Measurements from ENCODE around the gene LGALS7. TPM values are rescaled to one million over a fixed set of nuclear protein-coding genes. Genes with fewer than 3 reads are reported as not detected.

The LGALS7 gene
- total and polyA plus RNA-seq, 10 of the 15 experiments (the other 5 are each of a cell fraction or from before 2014, with no cell fraction given), result 0.19 TPM; not detected in 9

DNA sequence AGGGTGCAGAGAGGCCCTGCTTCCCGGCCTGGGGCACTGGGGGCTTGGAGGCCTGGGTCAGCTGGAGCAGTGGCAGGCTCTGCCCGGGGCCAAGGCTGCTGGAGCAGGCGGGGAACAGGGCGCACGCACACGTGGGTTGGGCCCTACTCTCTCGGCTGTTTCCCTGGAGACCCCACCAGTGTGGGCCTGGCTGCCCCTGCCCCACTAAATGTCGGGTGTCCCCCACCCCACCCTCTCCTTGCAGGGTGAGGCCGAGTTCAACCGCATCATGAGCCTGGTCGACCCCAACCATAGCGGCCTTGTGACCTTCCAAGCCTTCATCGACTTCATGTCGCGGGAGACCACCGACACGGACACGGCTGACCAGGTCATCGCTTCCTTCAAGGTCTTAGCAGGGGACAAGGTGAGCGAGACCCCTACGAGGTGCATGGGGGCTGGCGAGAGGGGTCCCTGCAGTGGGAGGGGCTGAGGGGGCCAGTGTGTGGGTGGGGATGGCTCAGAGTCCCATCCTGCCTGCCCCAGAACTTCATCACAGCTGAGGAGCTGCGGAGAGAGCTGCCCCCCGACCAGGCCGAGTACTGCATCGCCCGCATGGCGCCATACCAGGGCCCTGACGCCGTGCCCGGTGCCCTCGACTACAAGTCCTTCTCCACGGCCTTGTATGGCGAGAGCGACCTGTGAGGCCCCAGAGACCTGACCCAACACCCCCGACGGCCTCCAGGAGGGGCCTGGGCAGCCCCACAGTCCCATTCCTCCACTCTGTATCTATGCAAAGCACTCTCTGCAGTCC, 44.4 kb downstream of the LGALS7 start:
- no peak overlapping the region for H3K4me2 ChIP-seq (ENCODE audit: control insufficient read depth, insufficient read depth)
- no peaks in the 10 kb centered on the region for H3K9me3 ChIP-seq (replicated peaks; ENCODE audit: control insufficient read depth, insufficient read depth, low read length)
- no peak overlapping the region for H3K9ac ChIP-seq (ENCODE audit: control insufficient read depth, insufficient read depth, low read length)
- FAIRE-seq (no peak), DNase-seq (ENCODE audit: low read depth, low spot score) (no peak), ATAC-seq (no peak)
- H3K27me3 ChIP-seq (replicated peaks in 1 of 2; ENCODE audit: control insufficient read depth in 2 of 2, insufficient read depth in 2 of 2, low read length in 1 of 2), result no peaks in the 10 kb centered on the region
- ChIA-PET POLR2A (no interaction called here), SMC1A (ENCODE audit: uncharacterized antibody, unreplicated experiment) (interaction anchor here (0.6 kb wide), 2 partner anchors 88 to 202 kb away, joined by 3 read pairs; partner anchors contain the start of gene MRPS12), CTCF (interaction anchor here (0.7 to 2.9 kb wide), 4 partner anchors 75 to 199 kb away, joined by 3 to 15 read pairs (median 4); no protein-coding TSS in a partner anchor), RAD21 (ENCODE audit: unreplicated experiment) (no interaction called here)
- in situ Hi-C loops (cut with MboI), result no loop called here
- peaks cover 2 to 32% of the 10 kb centered on the region in 2 experiments; a peak in 3 of 4 replicates for H3K36me3 ChIP-seq (ENCODE audit: control insufficient read depth in 2 of 2, insufficient read depth in 2 of 2, low read length in 1 of 2)
- intact Hi-C loops (cut with micrococcal nuclease; ENCODE audit: unreplicated experiment), result loop anchor here (1.0 kb wide), 1 partner anchor 201 kb away; the partner anchor contains the start of genes MRPS12 and SARS2
- 85% methylated on average over 28 of the region's 37 CpGs for WGBS (ENCODE audit: insufficient coverage, insufficient replicate concordance, low lambda C conversion rate, missing lambda C conversion rate)
- no peaks in the 10 kb centered on the region for H4K20me1 ChIP-seq (ENCODE audit: control insufficient read depth, insufficient read depth)
- H3K4me1 ChIP-seq (ENCODE audit: control insufficient read depth, insufficient read depth, low read length), result peaks cover 5% of the 10 kb centered on the region
- no TSS peak for BruUV-seq (replicated peaks)
- H3K4me3 ChIP-seq, result no peak overlapping the region
- H3K27ac ChIP-seq (ENCODE audit: control insufficient read depth, insufficient read depth), result no peak overlapping the region
- H3K79me2 ChIP-seq (ENCODE audit: control insufficient read depth, insufficient read depth, low read length), result no peaks in the 10 kb centered on the region
- TF ChIP-seq POLR2A (IDR thresholded peaks at IDR 0.05; ENCODE audit: low read depth, low read length) (0 out of 2 replicates have a peak, but pooled peaks have one; percentile 28), TCF3 (IDR thresholded peaks at IDR 0.05; ENCODE audit: borderline replicate concordance, insufficient read depth, low read depth, low read length) (no peak)
- no peak overlapping the region for H2AFZ ChIP-seq (ENCODE audit: control insufficient read depth, low read depth, low read length)

DNA sequence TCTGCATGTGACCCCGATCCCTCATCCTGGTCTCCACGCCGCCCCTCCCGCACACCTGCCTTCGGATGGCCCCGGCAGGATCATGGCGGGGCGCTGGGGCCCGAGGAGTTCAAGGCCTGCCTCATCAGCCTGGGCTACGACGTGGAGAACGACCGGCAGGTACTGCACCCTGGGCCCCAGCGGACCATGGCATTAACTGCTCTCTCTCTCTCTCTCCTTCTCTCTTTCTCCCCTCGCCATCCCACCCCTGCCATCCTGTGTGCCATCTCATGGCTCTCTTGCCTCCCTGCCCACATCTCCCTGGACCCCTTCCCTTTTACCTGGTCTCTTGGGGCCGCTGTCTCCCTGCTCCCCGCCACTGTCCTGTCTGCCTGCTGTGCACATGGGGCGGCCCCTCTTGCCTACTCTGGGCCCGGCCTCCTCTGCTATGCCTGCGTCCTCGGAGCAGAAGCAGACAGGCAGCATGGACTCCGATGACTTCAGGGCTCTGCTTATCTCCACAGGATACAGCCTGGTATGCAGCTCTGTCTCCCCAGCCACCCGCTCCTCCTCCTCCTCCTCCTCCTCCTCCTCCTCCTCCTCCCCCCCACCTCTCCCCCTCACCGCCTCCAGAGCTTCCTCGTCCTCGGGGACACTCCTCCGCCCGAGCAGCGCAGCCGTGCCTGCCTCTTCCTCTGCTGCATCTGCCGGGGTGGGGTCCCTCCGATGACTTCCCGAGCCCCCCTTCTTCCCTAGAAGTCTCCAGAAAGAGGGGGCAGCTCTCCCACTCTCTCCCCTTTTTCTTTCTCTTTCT, 45.3 kb downstream of the LGALS7 start:
- SMC1A ChIA-PET (ENCODE audit: uncharacterized antibody, unreplicated experiment), result interaction anchor here (0.6 kb wide), 2 partner anchors 87 to 203 kb away, joined by 3 read pairs; partner anchors contain the start of gene MRPS12
- 97% methylated on average over 24 of the region's 33 CpGs for WGBS (ENCODE audit: insufficient coverage, insufficient replicate concordance, low lambda C conversion rate, missing lambda C conversion rate)
- ATAC-seq (no peak), FAIRE-seq (no peak), DNase-seq (ENCODE audit: low read depth, low spot score) (no peak)
- no peaks in the 10 kb centered on the region for H3K27me3 ChIP-seq (replicated peaks in 1 of 2; ENCODE audit: control insufficient read depth in 2 of 2, insufficient read depth in 2 of 2, low read length in 1 of 2)
- H3K9ac ChIP-seq (ENCODE audit: control insufficient read depth, insufficient read depth, low read length), result no peak overlapping the region
- H3K9me3 ChIP-seq (replicated peaks; ENCODE audit: control insufficient read depth, insufficient read depth, low read length), result no peaks in the 10 kb centered on the region
- no peaks in the 10 kb centered on the region for H3K79me2 ChIP-seq (ENCODE audit: control insufficient read depth, insufficient read depth, low read length)
- RAD21 ChIA-PET (ENCODE audit: unreplicated experiment), result no interaction called here
- no peak overlapping the region for H3K4me3 ChIP-seq
- in situ Hi-C loops (cut with MboI) (no loop called here), intact Hi-C loops (cut with micrococcal nuclease; ENCODE audit: unreplicated experiment) (no loop called here)
- H3K4me2 ChIP-seq (ENCODE audit: control insufficient read depth, insufficient read depth), result no peak overlapping the region
- CTCF ChIA-PET, result interaction anchor here (1.1 to 2.9 kb wide), 3 partner anchors 76 to 200 kb away, joined by 3 to 15 read pairs (median 5); no protein-coding TSS in a partner anchor
- POLR2A ChIA-PET, result no interaction called here
- H3K27ac ChIP-seq (ENCODE audit: control insufficient read depth, insufficient read depth), result no peak overlapping the region
- H4K20me1 ChIP-seq (ENCODE audit: control insufficient read depth, insufficient read depth), result no peaks in the 10 kb centered on the region
- no peaks in the 10 kb centered on the region for H3K4me1 ChIP-seq (ENCODE audit: control insufficient read depth, insufficient read depth, low read length)
- no peak overlapping the region for H2AFZ ChIP-seq (ENCODE audit: control insufficient read depth, low read depth, low read length)
- peaks cover 3 to 38% of the 10 kb centered on the region in 2 experiments; a peak in 3 of 4 replicates for H3K36me3 ChIP-seq (ENCODE audit: control insufficient read depth in 2 of 2, insufficient read depth in 2 of 2, low read length in 1 of 2)
- BruUV-seq (replicated peaks), result no TSS peak
- TF ChIP-seq, protein P1, sequence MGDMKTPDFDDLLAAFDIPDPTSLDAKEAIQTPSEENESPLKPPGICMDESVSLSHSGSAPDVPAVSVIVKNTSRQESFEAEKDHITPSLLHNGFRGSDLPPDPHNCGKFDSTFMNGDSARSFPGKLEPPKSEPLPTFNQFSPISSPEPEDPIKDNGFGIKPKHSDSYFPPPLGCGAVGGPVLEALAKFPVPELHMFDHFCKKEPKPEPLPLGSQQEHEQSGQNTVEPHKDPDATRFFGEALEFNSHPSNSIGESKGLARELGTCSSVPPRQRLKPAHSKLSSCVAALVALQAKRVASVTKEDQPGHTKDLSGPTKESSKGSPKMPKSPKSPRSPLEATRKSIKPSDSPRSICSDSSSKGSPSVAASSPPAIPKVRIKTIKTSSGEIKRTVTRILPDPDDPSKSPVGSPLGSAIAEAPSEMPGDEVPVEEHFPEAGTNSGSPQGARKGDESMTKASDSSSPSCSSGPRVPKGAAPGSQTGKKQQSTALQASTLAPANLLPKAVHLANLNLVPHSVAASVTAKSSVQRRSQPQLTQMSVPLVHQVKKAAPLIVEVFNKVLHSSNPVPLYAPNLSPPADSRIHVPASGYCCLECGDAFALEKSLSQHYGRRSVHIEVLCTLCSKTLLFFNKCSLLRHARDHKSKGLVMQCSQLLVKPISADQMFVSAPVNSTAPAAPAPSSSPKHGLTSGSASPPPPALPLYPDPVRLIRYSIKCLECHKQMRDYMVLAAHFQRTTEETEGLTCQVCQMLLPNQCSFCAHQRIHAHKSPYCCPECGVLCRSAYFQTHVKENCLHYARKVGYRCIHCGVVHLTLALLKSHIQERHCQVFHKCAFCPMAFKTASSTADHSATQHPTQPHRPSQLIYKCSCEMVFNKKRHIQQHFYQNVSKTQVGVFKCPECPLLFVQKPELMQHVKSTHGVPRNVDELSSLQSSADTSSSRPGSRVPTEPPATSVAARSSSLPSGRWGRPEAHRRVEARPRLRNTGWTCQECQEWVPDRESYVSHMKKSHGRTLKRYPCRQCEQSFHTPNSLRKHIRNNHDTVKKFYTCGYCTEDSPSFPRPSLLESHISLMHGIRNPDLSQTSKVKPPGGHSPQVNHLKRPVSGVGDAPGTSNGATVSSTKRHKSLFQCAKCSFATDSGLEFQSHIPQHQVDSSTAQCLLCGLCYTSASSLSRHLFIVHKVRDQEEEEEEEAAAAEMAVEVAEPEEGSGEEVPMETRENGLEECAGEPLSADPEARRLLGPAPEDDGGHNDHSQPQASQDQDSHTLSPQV (IDR thresholded peaks at IDR 0.05), result no peak
- TF ChIP-seq, protein P2, sequence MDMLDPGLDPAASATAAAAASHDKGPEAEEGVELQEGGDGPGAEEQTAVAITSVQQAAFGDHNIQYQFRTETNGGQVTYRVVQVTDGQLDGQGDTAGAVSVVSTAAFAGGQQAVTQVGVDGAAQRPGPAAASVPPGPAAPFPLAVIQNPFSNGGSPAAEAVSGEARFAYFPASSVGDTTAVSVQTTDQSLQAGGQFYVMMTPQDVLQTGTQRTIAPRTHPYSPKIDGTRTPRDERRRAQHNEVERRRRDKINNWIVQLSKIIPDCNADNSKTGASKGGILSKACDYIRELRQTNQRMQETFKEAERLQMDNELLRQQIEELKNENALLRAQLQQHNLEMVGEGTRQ (IDR thresholded peaks at IDR 0.05; ENCODE audit: borderline replicate concordance, low read depth, low read length), result no peak
- no peak for TF ChIP-seq GATAD2B (conservative IDR thresholded peaks at IDR 0.05; ENCODE audit: low read depth)
- no peak for TF ChIP-seq CHD2 (IDR thresholded peaks at IDR 0.05; ENCODE audit: borderline replicate concordance, low read depth, low read length)
- no peak for TF ChIP-seq SRF (IDR thresholded peaks at IDR 0.05; ENCODE audit: low read depth in 2 of 2, low read length in 2 of 2)
